Epithelial cell of prostate (primary cell): ENCODE data around the gene ARG2.

Source experiments
- DNase-seq: peaks from one replicate; pipeline ENCODE4 v3.0.0-alpha.2; 2011; ENCODE audit warnings: low read depth, low spot score
- H3K27ac ChIP-seq: fragments of 450-650 bp; 2 replicates; pipeline ENCODE4 v1.5.1; 2017; ENCODE audit warnings: mild to moderate bottlenecking

Gene ARG2

DNA sequence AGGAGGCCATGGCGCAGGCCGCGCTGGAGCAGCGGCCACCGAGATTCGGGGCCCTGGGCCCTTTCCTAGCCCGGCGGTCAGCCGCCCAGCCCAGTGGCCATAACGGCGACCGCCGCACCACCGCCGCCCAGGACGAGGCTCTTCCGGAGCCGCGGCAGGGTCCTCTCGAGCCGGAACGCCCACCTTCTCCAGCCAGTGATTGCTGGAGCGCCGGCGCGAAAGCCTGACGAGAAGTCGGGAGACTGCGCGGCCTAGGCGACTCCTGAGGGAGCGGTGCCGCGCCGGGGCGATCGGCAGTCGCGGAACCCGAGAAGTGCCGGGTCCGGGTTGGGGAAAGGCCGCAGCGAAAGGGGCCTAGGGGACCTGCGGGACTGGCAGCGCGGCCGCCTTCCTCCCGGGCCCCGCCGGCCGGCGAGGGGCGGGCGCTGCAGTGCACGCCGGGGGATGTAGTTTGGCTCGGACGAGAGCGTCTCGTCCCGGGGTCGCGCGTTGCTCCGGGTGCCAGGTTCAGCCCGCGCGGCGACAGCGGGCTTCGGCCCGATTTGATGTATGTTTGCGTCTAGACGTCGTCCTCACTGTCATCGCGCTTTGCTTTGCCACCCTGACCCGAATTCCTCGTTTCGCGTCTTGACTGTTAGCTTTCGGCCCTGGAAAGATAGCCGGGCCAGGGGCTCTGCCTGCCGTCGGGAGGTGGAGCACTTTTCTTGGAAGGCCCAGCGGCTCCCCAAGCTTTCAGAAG lies 54.9 kb downstream of the ARG2 start, which contains the start of gene VTI1B:
Gene VTI1B (minus strand): TSS at position 153 of the 739 bp plus-strand sequence. CDS start 143 bp downstream, at position 10.
- DNase-seq = no peak
- H3K27ac ChIP-seq = peak within 1 kb of the TSS; percentile 82

DNA sequence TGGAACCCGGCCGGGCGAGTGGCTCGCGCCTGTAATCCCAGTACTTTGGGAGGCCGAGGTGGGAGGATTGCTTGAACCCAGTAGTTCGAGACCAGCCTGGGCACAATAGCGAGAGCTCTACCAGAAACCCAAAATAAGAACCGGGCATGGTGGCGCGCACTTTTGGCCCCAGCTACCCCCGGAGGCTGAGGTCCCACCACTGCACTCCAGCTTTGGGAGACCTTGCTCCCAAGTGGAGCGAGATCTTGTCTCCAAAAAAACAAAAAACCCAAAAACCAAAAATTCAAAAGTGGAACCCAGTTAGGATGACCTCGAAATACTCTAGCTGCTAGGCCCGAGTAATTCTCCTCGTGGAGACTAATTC lies 55.5 kb downstream of the ARG2 start:
- H3K27ac ChIP-seq = peak overlapping the region; percentile 82
- no peak for DNase-seq

GRCh38 chr14:67679006-67679405 lies 59.3 kb downstream of the ARG2 start:
- H3K27ac ChIP-seq = no peak overlapping the region
- DNase-seq = no peak

GRCh38 chr14:67680121-67680602 lies 60.4 kb downstream of the ARG2 start:
- DNase-seq = peak; percentile 59
- H3K27ac ChIP-seq = peak overlapping the region; percentile 54

DNA sequence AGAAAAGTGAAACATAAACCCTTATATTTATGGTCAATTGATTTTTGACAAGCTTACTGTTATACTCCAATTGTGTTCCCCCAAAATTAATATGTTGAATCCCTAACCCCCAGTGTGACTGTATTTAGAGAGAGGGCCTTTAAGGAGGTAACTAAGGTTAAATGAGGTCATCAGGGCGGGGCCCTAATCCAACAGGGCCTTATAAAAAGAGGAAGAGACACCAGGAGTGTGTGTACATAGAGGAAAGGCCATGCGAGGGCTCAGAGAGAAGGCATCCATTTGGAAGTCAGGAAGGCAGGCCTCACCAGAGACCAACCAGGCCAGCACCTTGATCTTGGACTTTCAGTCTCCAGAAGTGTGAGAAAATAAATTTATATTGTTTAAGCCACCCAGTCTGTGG lies 61.2 kb downstream of the ARG2 start:
- no peak for DNase-seq
- peak overlapping the region; percentile 54 for H3K27ac ChIP-seq

GRCh38 chr14:67683842-67684241 lies 64.1 kb downstream of the ARG2 start:
- DNase-seq = no peak
- no peak overlapping the region for H3K27ac ChIP-seq

DNA sequence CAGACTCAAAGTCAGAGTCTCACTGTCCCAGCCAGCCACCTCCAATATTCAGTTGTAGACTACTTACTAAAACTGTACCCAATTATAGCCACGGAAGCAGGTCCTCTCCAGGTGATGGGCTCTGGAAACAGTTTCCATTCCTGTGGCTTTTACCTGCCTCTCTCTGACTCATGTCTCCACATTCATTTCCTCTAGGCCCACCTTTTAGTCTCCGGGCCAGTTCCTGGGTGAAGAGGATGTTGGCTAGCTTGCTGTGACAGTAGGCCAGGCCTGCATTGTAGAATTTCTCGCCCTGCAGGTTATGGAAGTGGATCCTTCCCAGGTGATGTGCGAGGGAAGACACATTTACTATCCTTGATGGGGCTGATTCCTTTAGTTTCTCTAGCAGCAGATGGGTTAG lies 70.3 kb downstream of the ARG2 start:
- DNase-seq = no peak
- no peak overlapping the region for H3K27ac ChIP-seq

GRCh38 chr14:67694791-67695393 lies 75.2 kb downstream of the ARG2 start:
- DNase-seq = peak; percentile 89
- H3K27ac ChIP-seq = peak overlapping the region; percentile 95

DNA sequence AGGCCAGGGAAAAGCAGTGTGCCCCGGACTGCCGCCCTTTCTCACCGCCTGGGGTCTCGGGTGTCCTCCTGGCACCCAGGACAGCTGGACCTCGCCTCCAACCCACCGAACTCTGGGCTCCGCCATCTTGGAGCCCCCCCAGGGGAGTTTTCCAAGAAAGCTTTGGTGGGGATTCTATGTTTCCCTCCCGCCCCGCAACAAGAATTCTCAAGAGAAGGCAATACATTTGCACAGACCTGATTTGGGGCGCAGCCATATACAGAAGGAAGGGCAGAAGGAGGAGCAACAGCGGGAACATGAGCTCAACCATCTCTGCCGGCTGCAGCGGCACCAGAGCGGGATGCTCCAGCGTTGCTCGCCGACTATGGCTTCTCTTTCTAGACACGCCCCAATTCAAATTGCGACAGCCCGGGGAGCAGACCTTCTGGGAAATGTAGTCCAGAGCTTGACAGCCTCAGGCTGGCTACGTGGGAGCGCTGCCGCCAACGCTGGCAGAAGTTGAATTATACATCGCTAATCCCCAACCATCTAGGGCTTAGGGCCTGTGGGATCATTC lies 75.8 kb downstream of the ARG2 start, which contains the start of gene RDH11:
Gene RDH11 (minus strand): TSS at position 371 of the 556 bp plus-strand sequence. CDS start 61 bp downstream, at position 310.
- DNase-seq = peak; percentile 65

GRCh38 chr14:67697006-67697405 lies 77.3 kb downstream of the ARG2 start:
- no peak for DNase-seq
- no peak overlapping the region for H3K27ac ChIP-seq

More for the DNA sequence above, 75.8 kb downstream of the ARG2 start, which contains the start of gene RDH11:
- peak within 1 kb of the TSS; percentile 95 for H3K27ac ChIP-seq

GRCh38 chr14:67698179-67698578 lies 78.5 kb downstream of the ARG2 start:
- H3K27ac ChIP-seq = no peak overlapping the region
- no peak for DNase-seq
